Ishikawa (cell line): ENCODE measurements around the gene GJA3.

ENCODE experiments used
- MAX ChIP-seq: IDR thresholded peaks from 2 replicates; pipeline ENCODE4 v1.6.1; 2012
- TCF12 ChIP-seq: IDR thresholded peaks from 2 replicates; pipeline ENCODE4 v1.6.1; 2012; ENCODE audit warnings: low read depth

- no peak for TF ChIP-seq TCF12
- TF ChIP-seq MAX, result no peak
Observed at GRCh38 chr13:20195801-20196200, 34.9 kb upstream of the GJA3 start.
